A673 (cell line): ENCODE measurements around the gene RNF149.
"Not testable (repeated sequence)": the region's sequence is repeated elsewhere in the genome, so short reads cannot be mapped to it uniquely, and the experiment has no call there.

Experiments used
- CTCF ChIP-seq: fragments of 300-800, 200-600 bp; sonication (generic); conservative IDR thresholded peaks from 2 replicates; pipeline ENCODE4 v1.5.1; 2017; ENCODE audit warnings: low read depth, mild to moderate bottlenecking, antibody characterized with exemption, low read length, moderate library complexity, mixed read lengths
- EZH2 ChIP-seq: fragments of 200-600 bp; sonication (generic); IDR thresholded peaks from 2 replicates; pipeline ENCODE4 v1.6.1; 2017; ENCODE audit warnings: borderline replicate concordance, low read depth, mild to moderate bottlenecking, mixed read lengths, antibody characterized with exemption, low read length; ENCODE audit not compliant: poor library complexity, severe bottlenecking

- TF ChIP-seq EZH2, CTCF: not testable (repeated sequence)
Observed at GRCh38 chr2:101237944-101238343, 70.6 kb downstream of the RNF149 start.
